ENCODE measurements around the gene GUK1.
A peak's percentile ranks its signal among the peaks of the same experiment; 100 is the strongest.

Gene GUK1

DNA sequence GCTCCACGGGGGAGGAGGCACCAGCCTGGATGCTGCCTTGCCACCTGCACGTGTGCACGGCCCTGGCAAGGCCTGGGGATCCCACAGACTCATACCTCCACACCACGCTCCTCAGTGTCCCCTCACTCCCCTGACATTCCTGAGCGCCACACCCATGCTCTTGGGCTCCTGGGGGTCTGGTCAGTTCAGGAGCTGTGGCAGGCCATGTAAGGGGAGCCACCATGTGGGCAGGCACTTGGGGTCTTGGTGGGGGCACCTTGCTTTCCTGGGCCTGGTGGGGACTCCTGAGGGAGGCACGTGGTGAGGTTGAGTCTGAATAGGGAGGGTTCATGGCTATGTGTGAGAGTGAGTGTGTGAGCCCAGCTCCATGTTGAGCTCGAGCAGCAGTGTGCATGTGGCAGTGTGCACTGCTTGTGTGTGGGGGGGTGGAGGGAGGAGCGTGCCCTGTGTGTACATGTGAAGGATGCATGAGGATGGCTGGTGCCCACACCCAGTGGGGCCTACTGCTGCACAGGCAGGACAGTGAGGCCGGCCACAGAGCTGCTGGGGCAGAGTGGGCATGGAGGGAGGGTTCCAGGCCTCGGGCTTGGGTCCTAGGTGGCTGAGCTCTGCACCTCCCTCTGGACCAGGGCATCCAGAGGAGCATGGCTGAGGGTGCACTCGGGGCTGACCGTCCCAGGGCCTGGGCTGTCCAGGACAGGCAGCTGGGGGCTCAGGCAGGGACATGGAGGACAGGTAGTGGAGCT, 11.3 kb downstream of the GUK1 start:
- DNase-seq = peak; percentile 28

DNA sequence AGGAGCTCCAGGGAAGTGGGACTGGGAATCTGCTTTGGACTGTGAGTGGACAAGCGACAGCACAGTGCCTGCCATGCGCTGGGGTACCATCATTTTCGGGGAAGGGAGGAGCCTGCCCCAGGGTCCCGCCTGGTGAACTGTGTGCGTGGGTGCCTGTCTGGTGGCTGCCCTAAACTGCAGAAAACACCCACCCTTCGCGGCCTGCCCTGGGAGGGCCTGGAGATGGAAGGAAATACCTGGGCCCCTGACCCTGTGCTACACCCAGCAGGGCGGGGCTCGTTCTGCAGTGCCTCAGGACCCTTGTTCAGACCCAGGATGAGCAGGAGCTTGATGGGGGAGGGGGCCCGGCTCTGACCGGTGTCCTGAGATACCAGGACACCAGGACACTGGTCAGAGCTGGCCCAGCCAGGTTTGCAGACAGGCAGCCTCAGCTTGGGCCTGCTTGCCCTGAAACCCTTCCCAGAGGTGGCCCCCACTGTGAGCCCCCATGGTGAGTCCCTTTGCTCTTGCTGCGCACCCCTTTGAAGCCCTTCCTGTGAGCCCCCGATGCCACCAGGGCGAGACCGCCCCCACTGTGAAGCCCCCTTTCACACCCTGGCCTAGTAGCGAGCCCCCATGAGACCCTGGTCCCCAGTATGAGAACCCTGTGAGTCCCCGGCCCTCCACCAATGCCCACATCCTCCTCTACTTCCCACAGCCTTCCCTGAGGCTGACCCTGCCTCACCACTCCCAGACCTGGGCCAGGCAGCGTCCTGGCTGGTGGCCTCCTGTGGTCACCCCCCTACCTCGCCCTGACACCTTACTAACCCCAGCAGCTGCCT, 12.2 kb downstream of the GUK1 start:
- DNase-seq = no peak

DNA sequence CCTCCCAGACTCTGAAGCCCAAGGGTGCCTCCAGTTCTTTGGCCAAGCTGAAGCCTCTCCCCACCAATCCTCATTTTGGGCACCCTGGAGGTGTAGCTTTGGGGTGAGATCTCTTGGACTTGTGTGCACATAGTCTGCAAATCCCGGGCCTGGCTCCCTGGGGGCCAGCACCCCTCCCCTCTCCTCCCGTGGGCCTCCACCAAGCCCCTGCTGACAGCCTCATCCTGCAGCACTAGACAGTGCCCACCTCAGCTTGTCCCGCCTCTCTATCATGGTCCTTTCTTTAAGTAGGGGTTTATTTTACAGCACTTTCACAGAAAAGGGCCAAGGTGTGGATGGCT, 12.8 kb downstream of the GUK1 start:
- no peak for DNase-seq

- no peak for DNase-seq
These were observed 14.1 kb downstream of the GUK1 start for GRCh38 chr1:228154021-228154669.

DNA sequence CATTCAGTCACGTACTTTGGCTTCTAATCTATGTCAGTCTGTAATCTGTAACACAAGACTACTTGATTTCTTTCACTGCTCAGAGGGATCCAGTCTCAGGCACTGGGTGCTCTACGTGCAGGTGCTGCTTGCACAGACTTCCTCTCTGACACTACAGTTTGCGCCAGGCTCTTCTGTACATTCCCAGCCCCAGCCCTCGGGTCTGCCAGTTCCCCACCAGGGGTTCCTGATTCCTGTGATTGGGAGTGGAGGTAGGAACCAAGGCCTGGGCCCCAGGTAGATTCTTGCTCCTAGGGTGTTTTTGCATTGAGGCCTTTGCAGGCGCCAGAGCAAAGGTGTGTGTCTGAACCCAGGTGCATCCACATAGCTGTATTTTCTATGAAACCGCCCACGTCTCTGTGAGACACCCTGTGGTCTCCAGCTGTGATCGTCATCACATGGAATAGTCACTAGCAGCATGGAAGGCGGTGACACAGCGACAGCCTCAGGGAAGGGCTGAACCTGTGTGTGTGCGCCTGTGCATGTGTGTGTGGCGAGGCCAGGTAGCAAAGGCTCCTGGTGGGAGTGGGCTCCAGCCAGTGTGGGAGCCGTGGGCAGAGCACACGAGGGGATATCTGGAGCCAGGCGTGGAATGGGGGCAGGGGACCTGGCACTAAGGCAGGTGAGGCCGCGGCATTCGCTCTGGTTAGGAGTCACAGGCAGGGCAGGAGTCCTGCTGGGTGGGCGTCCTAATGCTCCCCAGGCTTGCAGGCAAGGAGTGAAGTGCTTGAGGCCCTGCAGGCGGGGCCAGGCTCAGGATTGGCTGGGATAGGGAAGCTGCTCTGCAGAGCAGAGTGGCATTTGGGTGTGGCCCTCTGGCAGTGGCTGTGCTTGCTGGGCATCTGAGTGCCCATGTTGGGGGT, 14.8 kb downstream of the GUK1 start:
- DNase-seq = no peak

DNA sequence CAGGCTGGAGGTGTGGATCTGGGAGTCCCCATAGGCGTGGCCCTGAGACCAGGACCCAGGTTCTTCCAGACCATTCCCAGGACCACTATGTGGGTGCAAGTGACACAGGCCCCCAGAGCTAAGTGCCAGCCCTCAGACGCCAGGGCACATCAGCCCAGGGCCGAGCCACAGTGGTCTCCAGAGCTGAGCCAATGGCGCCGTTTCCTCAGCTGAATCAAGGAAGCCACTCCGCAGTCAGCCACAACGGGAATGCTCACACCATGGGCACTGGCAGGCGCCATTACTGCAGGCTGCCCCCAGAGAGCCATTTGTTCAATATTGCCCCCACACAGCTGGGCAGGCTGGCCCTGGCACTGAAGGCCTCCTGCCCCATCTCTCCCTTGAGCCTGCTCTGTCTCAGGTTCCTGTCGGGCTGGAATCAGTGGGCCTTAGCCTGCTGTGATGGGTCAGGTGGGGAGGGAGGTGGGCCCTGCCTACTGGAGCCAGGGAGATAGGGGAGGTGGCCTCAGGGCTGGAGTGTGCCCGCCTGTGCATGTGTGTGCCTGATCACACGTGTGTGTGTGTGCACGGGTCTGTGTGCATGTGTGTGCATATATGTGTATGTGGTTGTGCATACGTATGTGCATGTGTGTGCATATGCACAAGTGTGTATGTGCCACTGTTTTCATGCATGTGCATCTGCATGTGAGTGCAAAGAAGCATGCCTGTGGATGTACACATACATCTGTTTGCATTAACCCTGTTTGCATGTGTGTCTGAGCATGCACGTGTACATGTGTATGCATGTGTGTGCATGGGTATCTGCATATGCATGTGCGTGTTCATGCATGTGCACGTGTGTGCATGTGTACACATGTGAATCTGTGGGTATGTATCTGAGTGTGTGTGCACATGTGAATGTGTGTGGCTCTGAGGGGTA, 15.8 kb downstream of the GUK1 start:
- DNase-seq = no peak

GRCh38 chr1:228156515-228156881, 16.4 kb downstream of the GUK1 start:
- DNase-seq = no peak

DNA sequence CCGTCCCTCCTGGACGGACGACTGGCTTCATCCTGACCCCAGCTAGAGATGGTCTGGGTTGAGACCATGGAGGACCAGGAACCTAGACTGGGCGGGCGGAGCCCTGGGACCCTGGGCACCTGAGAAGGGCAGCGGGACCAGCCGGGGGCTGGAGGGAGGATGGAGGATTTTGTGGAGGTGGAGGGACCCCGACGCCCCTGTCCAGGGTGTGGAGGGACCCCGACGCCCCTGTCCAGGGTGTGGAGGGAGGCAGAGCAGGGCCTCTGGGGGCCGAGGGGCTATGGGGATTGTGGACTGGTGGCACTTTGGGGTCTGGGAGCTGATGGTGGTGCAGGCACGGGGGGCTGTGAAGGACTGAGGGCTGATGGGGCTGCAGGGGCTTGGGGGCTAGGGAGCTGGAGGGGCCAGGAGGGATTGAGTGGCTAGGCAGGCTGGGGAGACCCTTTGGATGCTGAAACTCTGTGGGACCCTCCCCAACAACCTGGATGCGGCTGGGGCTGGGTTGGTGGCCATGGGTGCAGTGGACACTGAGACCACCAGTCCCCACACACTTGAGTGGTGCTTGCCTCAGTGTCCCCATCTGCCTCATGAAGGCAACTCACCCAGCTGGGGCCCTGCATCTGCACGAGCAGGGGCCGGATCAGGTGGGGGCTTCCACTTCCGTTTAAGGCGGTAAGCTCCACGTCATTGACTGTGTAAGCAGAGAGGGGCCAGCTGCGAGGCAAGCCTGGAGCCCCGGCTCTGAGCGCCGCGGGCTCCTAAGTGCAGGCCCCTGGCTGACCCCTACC, 17.1 kb downstream of the GUK1 start:
- no peak for DNase-seq

- DNase-seq = no peak
These were observed 17.6 kb downstream of the GUK1 start for GRCh38 chr1:228157729-228158126.

- DNase-seq = no peak
These were observed 18.3 kb downstream of the GUK1 start for GRCh38 chr1:228158151-228159007.

DNA sequence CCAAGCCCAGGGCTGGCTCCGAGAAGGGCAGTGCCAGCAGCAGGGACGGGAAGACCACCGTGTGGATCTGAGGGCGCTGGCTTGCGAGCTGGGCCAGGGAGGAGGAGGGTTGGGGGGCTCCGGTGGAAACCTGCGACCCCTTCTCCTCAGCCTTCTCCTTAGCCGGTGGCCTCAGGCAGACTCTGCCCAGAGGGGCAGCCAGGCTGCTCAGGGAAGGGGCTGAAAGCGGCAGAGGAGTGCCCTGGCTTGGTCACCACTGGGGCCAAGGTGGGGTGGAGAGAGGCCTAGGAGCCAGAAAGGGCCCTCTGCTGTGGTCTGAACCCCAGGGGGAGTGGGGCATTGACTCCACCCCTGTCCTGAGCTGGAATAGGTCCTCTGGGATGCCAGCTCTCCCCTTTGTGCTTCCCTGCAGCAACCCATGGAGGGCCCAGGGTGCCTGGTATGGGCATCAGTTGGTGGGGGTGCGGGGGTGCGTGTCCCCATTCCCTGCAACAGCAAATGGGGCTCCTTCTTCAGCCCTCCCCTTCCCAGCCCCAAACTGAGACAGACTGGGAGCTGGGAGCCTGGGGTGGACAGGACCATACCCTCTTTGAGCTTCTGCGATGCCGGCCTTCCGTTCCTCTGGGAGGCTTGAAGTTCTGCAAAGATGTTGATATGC, 19.1 kb downstream of the GUK1 start:
- DNase-seq = no peak

- no peak for DNase-seq
These were observed 20.2 kb downstream of the GUK1 start for GRCh38 chr1:228160201-228160761.

GRCh38 chr1:228161362-228161761, 21.3 kb downstream of the GUK1 start:
- DNase-seq = no peak

- no peak for DNase-seq
These were observed 21.8 kb downstream of the GUK1 start for GRCh38 chr1:228161866-228162265.

DNA sequence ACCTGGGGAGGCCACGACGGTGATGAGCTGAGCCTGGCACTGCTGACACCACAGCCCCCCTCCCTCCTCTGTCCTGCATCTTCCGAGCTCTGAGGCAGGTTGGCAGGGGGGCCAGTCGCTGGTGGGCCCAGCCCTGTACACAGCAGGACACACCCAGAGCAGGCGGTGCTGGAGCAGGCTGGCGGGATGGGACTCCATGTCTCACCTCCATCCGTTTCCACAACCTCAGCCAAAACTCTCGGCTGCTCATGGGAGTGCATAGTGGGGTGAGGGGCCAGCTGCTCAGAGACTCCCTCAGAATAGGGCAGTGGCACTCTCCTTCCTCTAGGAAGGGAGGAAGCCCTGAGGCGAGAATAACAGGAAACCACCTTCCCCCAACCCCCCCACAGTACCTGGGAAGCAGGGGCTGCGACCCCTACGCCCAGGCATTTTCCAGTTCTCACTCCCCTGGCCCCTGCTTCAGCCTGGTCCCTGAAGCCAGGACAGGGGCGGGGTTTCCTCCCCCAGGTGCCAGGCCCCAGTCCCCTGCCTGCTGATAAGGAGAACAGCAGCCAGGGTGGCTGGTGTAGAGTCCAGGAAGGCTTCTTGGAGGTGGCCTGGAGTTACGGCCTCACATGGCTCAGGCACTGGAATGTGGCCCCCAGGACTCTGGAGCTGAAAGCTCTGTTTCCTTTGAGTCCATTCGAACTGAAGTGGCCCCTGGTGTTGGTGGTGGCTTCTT, 22.4 kb downstream of the GUK1 start:
- peak; percentile 72 for DNase-seq

DNA sequence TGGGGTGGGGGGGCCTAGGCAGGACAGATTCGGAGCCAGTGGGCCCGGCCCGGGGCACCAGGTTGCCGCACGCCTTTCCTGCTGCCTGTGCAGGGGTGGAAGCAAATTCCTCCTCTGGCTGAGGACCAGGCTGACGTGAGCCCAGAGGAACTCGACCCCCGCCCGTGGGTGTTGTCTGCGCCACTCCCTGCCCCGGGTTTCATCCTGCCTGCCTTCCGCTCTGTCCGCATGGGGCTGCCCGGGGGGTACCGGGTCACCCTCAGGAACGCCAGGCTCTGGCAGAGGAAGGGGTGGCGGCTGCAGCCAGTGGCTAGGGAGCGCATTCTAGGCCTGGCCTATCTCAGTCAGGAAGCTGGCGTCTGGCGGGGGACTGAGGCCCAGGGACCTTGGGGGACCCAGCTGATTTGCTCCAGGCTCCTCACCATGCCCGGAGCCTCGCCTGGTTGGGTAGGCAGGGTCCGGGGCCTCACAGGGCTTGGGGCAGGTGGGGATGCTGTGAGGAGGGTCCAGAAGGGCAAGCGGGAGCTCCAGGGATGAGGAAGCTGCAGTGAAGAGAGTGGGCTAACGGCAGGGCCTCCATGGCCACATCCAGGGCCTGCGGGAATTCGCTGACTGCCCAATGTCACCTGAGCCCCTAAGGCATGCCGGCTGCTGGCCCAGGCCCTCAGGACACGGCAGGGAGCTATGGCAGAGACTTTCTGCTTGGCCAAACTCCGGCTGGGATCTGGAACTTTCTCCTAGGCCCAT, 23.1 kb downstream of the GUK1 start:
- DNase-seq = peak; percentile 62

- DNase-seq = no peak
These were observed 23.9 kb downstream of the GUK1 start for GRCh38 chr1:228163776-228164519.

Data from femur (tissue), 1 donor.